NCI-H1105 (cell line): ENCODE measurements around the gene TWIST1.

Source experiments
- DNase-seq: peaks from one replicate; lab custom pipeline; 2025; lab: John Stamatoyannopoulos, UW

TWIST1 gene

GRCh38 chr7:19113855-19114550 lies 3.4 kb downstream of the TWIST1 start:
- DNase-seq: no peak

DNA sequence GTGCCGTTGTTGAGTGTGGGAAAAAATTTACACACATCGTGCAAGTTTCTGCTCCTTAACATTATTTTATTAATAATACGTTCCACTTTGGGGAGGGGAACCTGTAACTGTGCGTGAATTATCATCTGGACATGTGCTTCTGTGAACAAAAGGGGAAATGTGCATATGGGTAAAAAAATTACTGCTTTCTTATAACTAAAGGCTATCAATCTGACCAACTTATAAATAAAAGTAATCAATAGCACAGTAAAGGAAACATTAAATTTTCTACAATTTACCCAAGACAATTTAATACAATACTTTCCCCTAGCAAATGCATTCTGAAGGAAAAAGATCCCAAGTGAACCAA lies 4.5 kb downstream of the TWIST1 start:
- no peak for DNase-seq

GRCh38 chr7:19112274-19113001 lies 5.0 kb downstream of the TWIST1 start:
- no peak for DNase-seq

DNA sequence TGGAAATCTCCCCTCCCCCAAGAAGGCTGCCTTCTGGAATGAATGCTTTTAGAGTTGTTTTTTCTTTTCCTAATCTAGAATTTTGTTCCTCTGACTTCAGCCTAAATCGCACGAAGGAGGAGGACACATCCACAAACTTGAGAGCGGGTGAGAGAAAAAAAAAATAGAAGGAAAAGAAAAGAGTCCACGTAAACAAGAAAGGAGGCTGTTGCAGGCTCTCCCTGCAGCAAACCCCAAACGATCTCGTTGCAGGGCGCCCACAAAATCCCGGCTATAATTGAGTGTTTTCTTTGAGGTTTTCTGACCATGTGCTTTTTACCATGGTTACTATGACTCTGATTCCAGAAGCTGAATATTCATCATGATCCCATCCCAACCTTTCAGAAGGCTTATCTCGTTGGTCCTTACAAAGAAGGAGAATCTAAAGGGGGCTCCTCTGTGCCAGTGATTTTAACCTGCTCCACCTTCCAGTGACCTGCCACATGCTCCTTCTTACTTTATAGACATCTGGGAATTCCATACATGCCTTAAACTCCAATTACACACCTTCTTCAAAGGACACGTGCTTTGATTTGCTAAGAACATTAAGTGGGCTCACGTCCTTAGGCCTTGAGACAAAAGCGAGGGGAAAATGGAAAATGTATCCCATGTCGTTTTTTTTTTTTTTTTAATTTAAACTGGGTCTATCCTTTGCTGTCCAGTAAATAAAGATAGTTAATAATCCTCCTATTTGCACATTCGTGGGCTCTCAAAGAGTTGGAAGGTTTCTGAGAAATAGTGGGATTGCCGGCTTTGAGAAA lies 5.8 kb downstream of the TWIST1 start:
- DNase-seq: no peak

GRCh38 chr7:19110776-19111175 lies 6.7 kb downstream of the TWIST1 start:
- no peak for DNase-seq

DNA sequence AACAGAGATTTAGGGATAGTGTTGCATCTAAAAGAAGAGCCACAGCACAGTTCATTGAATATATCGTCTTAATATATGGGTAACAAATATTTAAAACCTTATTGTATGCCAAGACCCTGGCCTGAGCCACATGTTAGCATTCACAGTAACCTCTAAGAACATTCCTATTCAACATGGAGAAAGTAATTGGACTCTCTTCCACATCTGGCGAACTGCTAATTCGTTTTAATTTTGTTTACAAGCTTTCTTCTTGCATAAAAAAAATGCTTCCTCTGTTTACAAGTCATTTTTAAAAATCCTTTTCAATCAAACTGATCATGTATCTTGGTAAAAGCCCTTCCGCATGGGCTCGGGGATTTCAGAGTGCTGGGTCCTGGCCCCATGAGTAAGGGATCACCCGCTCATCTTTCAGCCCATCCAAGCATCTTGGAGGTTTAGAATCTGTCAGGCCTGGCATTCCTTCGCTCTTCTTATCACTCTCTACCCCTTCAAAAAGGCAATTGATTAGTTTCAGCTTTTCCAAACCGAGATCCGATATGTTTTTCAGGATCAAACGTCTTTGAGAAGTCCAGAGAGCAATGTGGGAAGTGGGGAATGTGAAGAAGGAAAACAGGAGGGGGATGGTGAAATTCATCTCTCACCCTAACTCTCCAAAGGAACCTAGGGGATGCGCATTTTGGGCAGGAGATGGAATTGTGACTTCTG lies 7.3 kb downstream of the TWIST1 start:
- DNase-seq: no peak

DNA sequence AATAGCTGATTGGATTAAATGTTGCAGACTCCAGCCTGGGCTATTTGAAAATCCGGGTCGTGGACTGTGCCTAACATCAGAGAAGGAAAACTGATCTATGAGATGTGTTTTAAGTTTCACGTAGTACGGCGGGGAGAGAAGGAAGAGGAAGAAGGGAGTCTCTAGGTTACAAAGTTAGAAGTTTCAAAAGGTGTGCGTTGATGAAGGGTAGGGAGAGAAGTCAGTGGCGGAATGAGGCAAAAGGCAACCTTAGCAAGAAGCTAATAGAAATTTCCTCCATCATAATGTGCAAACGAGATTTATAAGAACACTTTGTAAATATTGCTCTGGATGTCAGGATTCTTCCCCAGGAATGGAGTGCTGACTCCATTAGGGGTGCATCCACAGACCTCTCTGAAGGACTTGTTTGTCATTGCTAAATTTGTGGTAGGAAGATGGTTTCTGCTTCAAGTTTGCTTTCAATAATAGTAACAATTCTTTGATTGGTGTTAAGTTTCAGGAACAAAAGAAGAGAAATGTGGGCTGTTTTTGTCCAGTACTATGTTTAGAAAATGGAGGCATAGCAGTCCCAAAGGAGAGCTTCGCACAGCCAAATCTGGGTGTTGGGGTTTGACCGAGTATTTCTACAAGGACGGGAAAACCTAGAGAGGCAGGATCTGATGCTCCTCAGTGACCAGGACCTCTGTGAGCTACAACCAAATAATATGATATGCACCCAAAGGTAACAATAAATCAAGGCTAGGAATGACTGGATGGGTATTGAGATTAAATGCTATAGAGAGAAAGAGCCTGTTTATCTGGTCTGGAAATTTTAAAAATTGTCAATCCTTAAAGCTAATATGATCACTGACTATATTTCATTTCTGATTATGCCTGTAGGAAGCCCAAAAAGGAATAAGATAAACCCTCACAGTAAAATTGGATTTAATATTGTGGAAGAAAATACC lies 8.2 kb downstream of the TWIST1 start:
- no peak for DNase-seq

DNA sequence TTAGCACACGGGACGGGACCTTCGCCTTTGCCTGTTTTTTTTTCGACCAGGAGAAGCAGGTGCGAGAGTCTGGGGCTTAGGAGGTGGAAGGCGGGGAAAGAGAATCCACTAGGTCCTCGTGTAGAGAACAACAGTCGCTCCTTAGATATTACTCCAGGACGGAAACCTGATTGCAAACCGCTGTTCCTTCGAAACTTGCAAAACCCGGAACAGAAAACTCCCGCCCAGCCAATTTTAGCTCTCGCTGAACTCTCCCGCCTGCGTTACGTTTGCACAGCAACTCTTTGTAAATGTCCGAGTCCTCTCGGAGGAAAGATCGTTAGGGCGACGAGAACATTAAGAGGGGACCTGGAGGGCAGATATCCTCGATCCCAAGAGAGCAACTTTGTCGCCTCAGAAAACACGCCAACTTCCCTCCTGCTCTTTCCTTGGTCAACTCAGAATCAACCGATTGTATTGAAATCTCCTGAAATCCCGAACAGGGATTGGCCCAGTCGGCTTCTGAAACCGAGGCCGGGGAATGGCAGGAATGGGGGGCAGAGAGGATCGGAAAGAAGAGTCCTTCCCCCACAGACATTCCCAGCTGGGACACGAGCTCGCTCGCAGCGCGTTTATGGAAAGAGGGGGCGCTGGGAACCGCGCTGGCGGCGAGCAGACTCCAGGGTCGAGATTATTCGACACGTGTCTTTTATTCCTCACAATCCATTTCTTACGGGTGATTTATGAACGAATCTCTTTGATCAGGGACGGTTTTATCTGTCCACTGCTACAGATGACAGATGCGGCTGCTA lies 9.9 kb downstream of the TWIST1 start:
- no peak for DNase-seq

DNA sequence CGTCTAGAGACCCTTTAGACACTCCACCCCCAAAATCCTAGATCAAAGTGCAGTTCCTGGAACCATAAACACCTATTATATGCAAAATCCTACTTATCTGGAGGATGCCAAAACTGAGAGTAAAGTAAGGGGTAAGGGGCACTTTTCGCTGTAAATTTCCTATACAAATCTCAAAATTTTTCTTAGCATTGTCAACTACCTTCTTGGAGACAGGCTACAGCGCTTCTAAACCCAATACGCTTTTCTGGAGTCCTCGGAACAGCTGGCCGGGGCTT lies 10.4 kb downstream of the TWIST1 start:
- no peak for DNase-seq

DNA sequence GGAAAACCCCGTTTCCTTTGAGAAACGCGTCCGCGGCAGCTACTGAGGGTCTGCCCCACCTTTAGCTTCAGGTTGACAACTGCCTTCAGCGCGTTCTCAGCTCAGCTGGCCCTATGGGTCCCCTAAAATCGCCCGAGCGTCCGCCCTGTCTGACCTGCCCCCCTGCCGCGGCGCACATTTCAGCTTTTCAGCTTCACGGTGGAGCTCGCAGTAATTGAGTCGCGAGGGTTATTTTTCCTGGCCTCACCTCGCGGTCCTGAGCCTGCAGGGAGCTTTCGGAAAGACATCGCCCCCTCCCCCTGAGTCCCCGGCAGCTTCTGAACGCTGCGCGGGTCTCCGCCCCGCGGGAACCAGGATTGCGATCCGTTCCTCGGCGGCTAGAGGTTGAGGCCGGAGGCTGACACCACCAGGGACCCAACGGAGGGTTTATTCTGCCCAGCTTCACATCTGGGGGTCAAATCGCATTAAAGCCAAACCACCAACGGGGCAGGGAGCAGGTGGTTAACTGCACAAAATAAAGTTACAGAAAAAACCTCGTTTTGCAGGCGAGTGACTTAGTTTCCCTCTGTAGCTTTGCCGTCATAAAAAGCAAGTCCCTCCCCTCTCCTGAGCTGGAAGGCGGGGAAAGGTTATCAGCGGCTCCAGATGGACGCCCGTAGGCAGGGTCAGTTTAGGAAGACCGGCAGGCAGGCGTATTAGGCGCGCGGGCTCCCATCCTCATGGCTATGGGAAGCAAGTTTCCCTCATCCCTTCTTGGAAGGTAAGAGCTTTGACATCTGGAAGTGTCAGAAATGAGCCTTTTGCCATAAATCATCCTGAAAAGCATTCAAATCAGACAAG lies 11.0 kb downstream of the TWIST1 start:
- no peak for DNase-seq

DNA sequence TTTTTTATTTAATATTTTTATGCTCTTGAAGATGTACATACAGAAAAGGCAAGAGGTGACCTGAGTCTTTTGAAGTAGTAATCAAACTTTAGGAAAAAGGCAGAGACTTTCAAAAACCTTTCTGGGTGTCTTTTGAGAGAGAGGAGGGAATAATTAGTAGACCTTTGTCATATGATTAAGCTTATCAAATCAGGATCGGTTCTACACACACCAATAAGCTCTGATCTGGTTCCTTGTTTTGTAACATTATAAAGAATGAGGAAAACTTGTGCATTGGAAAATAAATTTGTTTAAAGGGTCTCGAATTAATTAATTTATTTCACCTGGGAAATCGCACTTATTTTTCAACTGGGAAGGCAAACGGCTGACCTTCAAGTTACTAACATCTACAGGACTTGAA lies 11.9 kb downstream of the TWIST1 start:
- DNase-seq: no peak

DNA sequence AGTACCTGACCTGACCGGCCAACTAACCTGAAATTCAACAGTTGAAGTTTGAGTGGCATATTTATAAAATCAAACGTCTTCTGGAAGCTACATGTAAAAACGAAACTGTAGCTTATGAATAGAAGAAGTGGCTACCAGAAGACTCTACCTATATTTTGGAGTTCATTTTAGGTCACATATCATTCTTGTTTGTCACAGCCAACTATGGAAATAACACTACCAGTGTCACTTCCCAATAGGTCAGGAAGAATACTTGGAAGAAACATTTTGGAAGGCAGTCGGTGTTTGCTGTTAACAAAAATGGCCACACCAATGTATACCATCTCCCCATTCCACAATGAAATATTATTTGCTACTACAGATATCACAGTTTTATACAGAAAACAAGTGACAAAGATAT lies 12.6 kb downstream of the TWIST1 start:
- no peak for DNase-seq

- no peak for DNase-seq
Measured at GRCh38 chr7:19102884-19103283, 14.6 kb downstream of the TWIST1 start.

DNA sequence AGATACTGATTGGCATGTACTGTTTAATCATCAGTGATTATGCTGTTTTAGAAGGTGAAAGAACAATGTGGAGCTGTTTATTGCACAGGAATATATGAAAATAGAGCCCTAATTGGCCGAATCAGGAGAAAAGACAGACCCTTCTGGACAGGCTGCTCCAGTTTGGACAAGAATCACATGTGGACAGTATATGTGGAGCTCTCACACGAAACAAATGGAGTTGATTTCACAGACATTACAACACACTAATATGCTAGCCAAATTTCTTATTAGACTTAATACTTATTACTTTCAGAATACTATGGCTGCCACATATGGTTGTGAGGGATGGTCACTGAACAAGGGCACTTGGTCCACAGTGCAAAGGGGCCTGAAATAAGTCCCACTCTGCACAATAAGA lies 15.5 kb downstream of the TWIST1 start:
- no peak for DNase-seq

GRCh38 chr7:19101472-19101871 lies 16.0 kb downstream of the TWIST1 start:
- no peak for DNase-seq

- no peak for DNase-seq
Measured at GRCh38 chr7:19099924-19100323, 17.5 kb downstream of the TWIST1 start.

DNA sequence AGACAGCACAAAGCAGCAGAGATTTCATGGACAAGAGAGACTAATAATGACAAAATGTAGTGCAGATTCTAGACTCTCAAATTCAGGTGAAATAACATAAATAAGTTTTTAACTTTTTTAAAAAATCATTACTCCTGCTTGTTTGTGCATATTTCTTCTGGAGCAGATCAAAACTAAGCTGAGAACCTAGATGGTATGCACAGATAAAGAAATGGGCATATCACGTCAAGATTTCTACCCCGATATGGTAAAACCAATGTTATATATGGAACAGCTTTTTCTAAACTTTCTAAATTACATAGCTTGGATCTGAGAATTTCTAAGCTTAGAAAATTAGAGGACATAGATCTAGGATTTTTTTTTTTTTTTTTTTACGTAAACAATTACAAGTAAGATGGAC lies 18.2 kb downstream of the TWIST1 start:
- no peak for DNase-seq

GRCh38 chr7:19098510-19098909 lies 18.9 kb downstream of the TWIST1 start:
- DNase-seq: no peak

DNA sequence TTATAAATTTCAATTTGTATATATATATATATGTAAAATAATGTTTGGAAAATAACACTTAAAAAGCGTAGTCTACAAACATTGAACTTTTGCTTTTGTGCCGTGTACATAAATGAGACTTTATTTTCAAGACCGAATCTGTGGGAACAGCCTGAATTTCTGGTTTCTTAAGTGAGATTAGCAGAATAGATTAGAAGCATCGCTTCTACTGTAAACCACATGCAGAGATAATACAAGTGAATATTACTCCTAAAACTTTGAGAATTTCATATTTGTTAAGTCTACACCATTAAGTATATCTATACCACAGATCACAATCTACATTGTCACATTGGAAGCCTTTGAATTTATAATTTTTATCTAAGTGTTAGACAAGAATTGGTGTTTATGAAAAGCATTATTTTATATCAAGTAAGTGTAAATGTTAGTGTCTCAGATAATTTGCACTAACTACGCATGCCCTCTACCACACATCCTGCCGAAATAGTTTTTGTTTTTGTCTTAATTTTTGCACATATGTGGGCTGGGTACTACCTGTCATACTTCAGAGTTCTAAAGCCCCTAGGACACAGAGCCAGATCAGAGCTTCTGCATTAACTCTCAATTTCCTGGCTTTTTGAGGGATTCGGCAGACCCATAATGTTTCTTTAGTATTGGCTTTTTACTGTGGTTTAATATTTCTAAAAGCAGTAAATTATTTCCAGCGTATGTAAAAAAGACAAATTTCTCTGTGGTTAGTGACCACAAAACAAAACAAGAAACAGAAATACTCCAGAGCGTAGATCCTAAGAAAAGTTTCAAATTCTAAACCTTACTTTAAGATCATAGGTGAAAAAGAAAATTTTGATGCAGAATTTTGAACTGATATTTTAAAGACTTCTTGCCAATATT lies 20.0 kb downstream of the TWIST1 start:
- DNase-seq: no peak
